H9 (cell line): ENCODE measurements around the gene XXYLT1. TPM values are rescaled to one million over a fixed set of nuclear protein-coding genes. Genes with fewer than 3 reads are reported as not detected.

Experiments
- DNase-seq: peaks from one replicate; pipeline ENCODE4 v3.0.0-alpha.2; 2017
- H2AFZ ChIP-seq: one replicate; pipeline ENCODE4 v1.6.1; 2013; ENCODE audit warnings: mild to moderate bottlenecking, low read length, control low read depth, moderate library complexity
- H2AK5ac ChIP-seq: 2 replicates; pipeline ENCODE4 v1.6.1; 2013; ENCODE audit warnings: low read length, control low read depth, mixed read lengths; ENCODE audit not compliant: insufficient read length
- H2BK120ac ChIP-seq: one replicate; pipeline ENCODE4 v1.6.1; 2013; ENCODE audit warnings: low read depth, mild to moderate bottlenecking, low read length, control low read depth, inconsistent platforms; ENCODE audit not compliant: poor library complexity, severe bottlenecking
- H2BK12ac ChIP-seq: 2 replicates; pipeline ENCODE4 v1.6.1; 2013; ENCODE audit warnings: low read length, control low read depth, mixed read lengths, low read depth; ENCODE audit not compliant: insufficient read length
- H2BK15ac ChIP-seq: 2 replicates; pipeline ENCODE4 v1.6.1; 2013; ENCODE audit warnings: low read depth, low read length, control low read depth
- H2BK20ac ChIP-seq: one replicate; pipeline ENCODE4 v1.6.1; 2013; ENCODE audit warnings: low read depth, mild to moderate bottlenecking, low read length, control low read depth, inconsistent platforms; ENCODE audit not compliant: poor library complexity, severe bottlenecking
- H2BK5ac ChIP-seq: 2 replicates; pipeline ENCODE4 v1.6.1; 2013; ENCODE audit warnings: low read length, control low read depth, mixed read lengths; ENCODE audit not compliant: insufficient read length
- H3K14ac ChIP-seq: 2 replicates; pipeline ENCODE4 v1.6.1; 2013; ENCODE audit warnings: low read length, control low read depth; ENCODE audit not compliant: insufficient read depth
- H3K18ac ChIP-seq: 2 replicates; pipeline ENCODE4 v1.6.1; 2013; ENCODE audit warnings: low read depth, mild to moderate bottlenecking, mixed read lengths, low read length, control low read depth; ENCODE audit not compliant: insufficient read length
- H3K23ac ChIP-seq: 2 replicates; pipeline ENCODE4 v1.6.1; 2013; ENCODE audit warnings: low read length, control low read depth, mixed read lengths, low read depth; ENCODE audit not compliant: insufficient read length
- H3K23me2 ChIP-seq: 2 replicates; pipeline ENCODE4 v1.6.1; 2013; ENCODE audit warnings: low read depth, mild to moderate bottlenecking, mixed read lengths, low read length, control low read depth; ENCODE audit not compliant: insufficient read length, poor library complexity, severe bottlenecking
- H3K27ac ChIP-seq: 2 replicates; pipeline ENCODE4 v1.5.1; 2013; ENCODE audit warnings: low read length, control low read depth, mixed read lengths, low read depth; ENCODE audit not compliant: insufficient read length
- H3K27me3 ChIP-seq: 2 replicates; pipeline ENCODE4 v1.6.1; 2013; ENCODE audit warnings: low read length, control low read depth, inconsistent platforms; ENCODE audit not compliant: insufficient read depth
- H3K4ac ChIP-seq: 2 replicates; pipeline ENCODE4 v1.6.1; 2013; ENCODE audit warnings: low read depth, mild to moderate bottlenecking, control low read depth, inconsistent platforms, low read length, moderate library complexity
- H3K4me1 ChIP-seq: 2 replicates; pipeline ENCODE4 v1.6.1; 2013; ENCODE audit warnings: low read length, control low read depth, inconsistent platforms; ENCODE audit not compliant: insufficient read depth
- H3K4me2 ChIP-seq: 2 replicates; pipeline ENCODE4 v1.6.1; 2013; ENCODE audit warnings: low read length, control low read depth, mixed read lengths; ENCODE audit not compliant: insufficient read length, insufficient read depth
- H3K56ac ChIP-seq: 2 replicates; pipeline ENCODE4 v1.6.1; 2013; ENCODE audit warnings: low read depth, mild to moderate bottlenecking, mixed read lengths, low read length, control low read depth; ENCODE audit not compliant: insufficient read length
- H3K79me1 ChIP-seq: 2 replicates; pipeline ENCODE4 v1.6.1; 2013; ENCODE audit warnings: low read depth, mild to moderate bottlenecking, moderate library complexity, low read length, control low read depth, inconsistent platforms; ENCODE audit not compliant: insufficient read depth, poor library complexity, severe bottlenecking
- H3K79me2 ChIP-seq: 2 replicates; pipeline ENCODE4 v1.6.1; 2013; ENCODE audit warnings: low read length, control low read depth, inconsistent platforms; ENCODE audit not compliant: insufficient read depth
- H3K9ac ChIP-seq: 2 replicates; pipeline ENCODE4 v1.6.1; 2013; ENCODE audit warnings: low read length, control low read depth, mixed read lengths; ENCODE audit not compliant: insufficient read length; ENCODE audit errors: extremely low read depth
- H3K9me3 ChIP-seq: one replicate; pipeline ENCODE4 v1.6.1; 2013; ENCODE audit warnings: low read depth, low read length, inconsistent platforms; ENCODE audit not compliant: control insufficient read depth
- H3T11ph ChIP-seq: one replicate; pipeline ENCODE4 v1.6.1; 2013; ENCODE audit warnings: mild to moderate bottlenecking, low read length, control low read depth, inconsistent platforms
- H4K20me1 ChIP-seq: one replicate; pipeline ENCODE4 v1.6.1; 2013; ENCODE audit not compliant: control insufficient read depth, insufficient read length, insufficient read depth
- H4K5ac ChIP-seq: 2 replicates; pipeline ENCODE4 v1.6.1; 2013; ENCODE audit warnings: low read depth, mild to moderate bottlenecking, mixed read lengths, low read length, control low read depth; ENCODE audit not compliant: insufficient read length
- H4K8ac ChIP-seq: replicated peaks from 2 replicates; pipeline ENCODE4 v1.6.1; 2013; ENCODE audit warnings: low read length, control low read depth, mixed read lengths, low read depth; ENCODE audit not compliant: insufficient read length
- H4K91ac ChIP-seq: 2 replicates; pipeline ENCODE4 v1.6.1; 2013; ENCODE audit warnings: low read depth, mild to moderate bottlenecking, moderate library complexity, mixed read lengths, low read length, control low read depth; ENCODE audit not compliant: insufficient read length
- H3K27ac Mint-ChIP-seq, 3 experiments: 2 replicates in 2 of 3; 3 replicates in 1 of 3; pipeline ENCODE4 v1.8.0; 2020 to 2021; ENCODE audit warnings: mixed read lengths in 3 of 3, mild to moderate bottlenecking in 1 of 3, moderate library complexity in 1 of 3
- H3K27me3 Mint-ChIP-seq: 2 replicates; pipeline ENCODE4 v1.8.0; 2021; ENCODE audit warnings: low read depth, mild to moderate bottlenecking, moderate library complexity, mixed read lengths
- H3K36me3 Mint-ChIP-seq, 3 experiments: 2 replicates in 2 of 3; 3 replicates in 1 of 3; pipeline ENCODE4 v1.8.0; 2020 to 2021; ENCODE audit warnings: low read depth in 3 of 3, mixed read lengths in 3 of 3; ENCODE audit not compliant: insufficient read depth in 1 of 3
- H3K4me1 Mint-ChIP-seq, 2 experiments: 2 replicates each; pipeline ENCODE4 v1.8.0; 2020; ENCODE audit warnings: mixed read lengths in 2 of 2
- H3K4me3 Mint-ChIP-seq, 2 experiments: 2 replicates in 1 of 2; 3 replicates in 1 of 2; pipeline ENCODE4 v1.8.0; 2020 to 2021; ENCODE audit warnings: mild to moderate bottlenecking in 2 of 2, mixed read lengths in 2 of 2, moderate library complexity in 1 of 2
- H3K9me3 Mint-ChIP-seq, 2 experiments: 2 replicates in 1 of 2; 3 replicates in 1 of 2; pipeline ENCODE4 v1.8.0; 2020; ENCODE audit warnings: mild to moderate bottlenecking in 2 of 2, mixed read lengths in 2 of 2, moderate library complexity in 1 of 2
- WGBS: extraction: QIAGEN DNeasy Blood & Tissue Kit; methylation state at CpG from one replicate; pipeline ENCODE4 v1.1.7; 2013; ENCODE audit warnings: missing lambda C conversion rate, low lambda C conversion rate, mixed read lengths; ENCODE audit not compliant: insufficient read length; ENCODE audit errors: extremely low coverage; 5-methylcytosine and 5-hydroxymethylcytosine counted together
- total RNA-seq: library from RNA; stranded (reverse); gene quantifications from 2 replicates; pipeline ENCODE4 v1.2.1, GENCODE V29; 2021
- TF ChIP-seq, protein P1 (sequence below): fragments of 200-600 bp; sonication (generic); conservative IDR thresholded peaks from 3 replicates; pipeline ENCODE4 v1.8.0; 2021; ENCODE audit warnings: antibody characterized with exemption, mild to moderate bottlenecking

The XXYLT1 gene
- total RNA-seq, 1 experiment from 2014 or later: 22.7 TPM

DNA sequence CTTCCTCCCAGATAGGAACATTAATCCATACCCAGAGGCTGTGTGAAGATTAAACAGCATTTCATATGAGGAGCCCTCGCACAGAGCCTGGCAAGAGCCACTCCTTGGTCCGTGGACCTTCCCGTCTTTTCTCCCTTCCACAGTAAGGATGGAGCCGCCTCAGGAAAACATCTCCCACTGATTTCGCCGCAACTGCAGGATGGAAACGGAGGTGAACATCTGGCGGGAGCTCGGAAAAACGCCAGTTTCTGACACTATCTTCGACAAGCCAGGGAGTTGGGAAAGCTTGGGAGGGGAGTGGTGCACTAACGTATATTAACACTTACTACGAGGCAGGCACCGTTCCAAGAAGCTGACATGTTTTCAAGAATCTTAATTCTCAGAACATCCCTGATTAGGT is 157.9 kb downstream of the XXYLT1 start:
- Histone ChIP-seq H2AK5ac (no peak overlapping the region), H3K79me1 (no peaks in the 10 kb centered on the region), H2BK12ac (no peak overlapping the region), H3K4ac (no peak overlapping the region), H2BK20ac (no peak overlapping the region), H3K9me3 (no peaks in the 10 kb centered on the region), H2BK120ac (no peak overlapping the region), H3K9ac (no peak overlapping the region), H3K23me2 (no peaks in the 10 kb centered on the region), H3K27me3 (no peaks in the 10 kb centered on the region), H4K91ac (no peak overlapping the region), H3K14ac (no peak overlapping the region), H3T11ph (no peak overlapping the region), H4K20me1 (no peaks in the 10 kb centered on the region), H3K56ac (no peak overlapping the region), H2AFZ (no peak overlapping the region), H3K4me2 (no peak overlapping the region), H4K8ac (no peak overlapping the region), H3K18ac (no peak overlapping the region), H2BK5ac (no peak overlapping the region), H3K27ac (no peak overlapping the region), H3K79me2 (no peaks in the 10 kb centered on the region; the same call in 1 of the 2 replicates), H2BK15ac (no peak overlapping the region), H4K5ac (no peak overlapping the region), H3K4me1 (no peaks in the 10 kb centered on the region; the same call in 1 of the 2 replicates), H3K23ac (no peak overlapping the region)
- H3K4me3 Mint-ChIP-seq: no peak overlapping the region
- TF ChIP-seq, protein P1, sequence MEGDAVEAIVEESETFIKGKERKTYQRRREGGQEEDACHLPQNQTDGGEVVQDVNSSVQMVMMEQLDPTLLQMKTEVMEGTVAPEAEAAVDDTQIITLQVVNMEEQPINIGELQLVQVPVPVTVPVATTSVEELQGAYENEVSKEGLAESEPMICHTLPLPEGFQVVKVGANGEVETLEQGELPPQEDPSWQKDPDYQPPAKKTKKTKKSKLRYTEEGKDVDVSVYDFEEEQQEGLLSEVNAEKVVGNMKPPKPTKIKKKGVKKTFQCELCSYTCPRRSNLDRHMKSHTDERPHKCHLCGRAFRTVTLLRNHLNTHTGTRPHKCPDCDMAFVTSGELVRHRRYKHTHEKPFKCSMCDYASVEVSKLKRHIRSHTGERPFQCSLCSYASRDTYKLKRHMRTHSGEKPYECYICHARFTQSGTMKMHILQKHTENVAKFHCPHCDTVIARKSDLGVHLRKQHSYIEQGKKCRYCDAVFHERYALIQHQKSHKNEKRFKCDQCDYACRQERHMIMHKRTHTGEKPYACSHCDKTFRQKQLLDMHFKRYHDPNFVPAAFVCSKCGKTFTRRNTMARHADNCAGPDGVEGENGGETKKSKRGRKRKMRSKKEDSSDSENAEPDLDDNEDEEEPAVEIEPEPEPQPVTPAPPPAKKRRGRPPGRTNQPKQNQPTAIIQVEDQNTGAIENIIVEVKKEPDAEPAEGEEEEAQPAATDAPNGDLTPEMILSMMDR: no peak
- peak overlapping the region in 1 of 3 experiments; percentile 42; a peak in 1 of 7 replicates for H3K27ac Mint-ChIP-seq
- no peaks in the 10 kb centered on the region for H3K36me3 Mint-ChIP-seq
- no CpG with 5 or more reads among the region's 14 CpGs for WGBS
- H3K4me1 Mint-ChIP-seq: peaks cover 12 to 13% of the 10 kb centered on the region in 2 experiments
- no peak for DNase-seq
- H3K9me3 Mint-ChIP-seq: no peaks in the 10 kb centered on the region
- H3K27me3 Mint-ChIP-seq: no peaks in the 10 kb centered on the region; the same call in 1 of the 2 replicates
